GM10847 (cell line): Measurements from ENCODE around the gene SSX2IP.

Experiments used
- POLR2A ChIP-seq: IDR thresholded peaks from 2 replicates; pipeline ENCODE4 v1.6.1; 2011; ENCODE audit not compliant: insufficient read length; ENCODE audit errors: extremely low read depth

The SSX2IP gene

GRCh38 chr1:84665703-84666317 lies 24.5 kb downstream of the SSX2IP start:
- TF ChIP-seq POLR2A, result no peak

- no peak for TF ChIP-seq POLR2A
Measured at GRCh38 chr1:84653130-84653677, 37.1 kb downstream of the SSX2IP start.

GRCh38 chr1:84644472-84644871 lies 45.8 kb downstream of the SSX2IP start:
- no peak for TF ChIP-seq POLR2A

GRCh38 chr1:84643183-84643582 lies 47.1 kb downstream of the SSX2IP start:
- TF ChIP-seq POLR2A, result no peak

- no peak for TF ChIP-seq POLR2A
Measured at GRCh38 chr1:84642774-84643173, 47.5 kb downstream of the SSX2IP start.

- TF ChIP-seq POLR2A, result no peak
Measured at GRCh38 chr1:84635429-84635828, 54.8 kb downstream of the SSX2IP start.

- no peak for TF ChIP-seq POLR2A
Measured at GRCh38 chr1:84634536-84635205, 55.6 kb downstream of the SSX2IP start.

GRCh38 chr1:84632673-84633434 lies 57.4 kb downstream of the SSX2IP start:
- TF ChIP-seq POLR2A, result no peak

GRCh38 chr1:84632137-84632536 lies 58.1 kb downstream of the SSX2IP start:
- no peak for TF ChIP-seq POLR2A

- TF ChIP-seq POLR2A, result no peak
Measured at GRCh38 chr1:84624876-84625275, 65.4 kb downstream of the SSX2IP start.

GRCh38 chr1:84621553-84621952 lies 68.7 kb downstream of the SSX2IP start:
- TF ChIP-seq POLR2A, result no peak

GRCh38 chr1:84620720-84621313 lies 69.4 kb downstream of the SSX2IP start:
- TF ChIP-seq POLR2A, result no peak

GRCh38 chr1:84619383-84620102 lies 70.7 kb downstream of the SSX2IP start:
- no peak for TF ChIP-seq POLR2A

- no peak for TF ChIP-seq POLR2A
Measured at GRCh38 chr1:84617349-84617748, 72.9 kb downstream of the SSX2IP start.

- no peak for TF ChIP-seq POLR2A
Measured at GRCh38 chr1:84615790-84616189, 74.5 kb downstream of the SSX2IP start.
